ENCODE results near the gene ZSCAN10. TPM values are rescaled to one million over a fixed set of nuclear protein-coding genes. Genes with fewer than 3 reads are reported as not detected.

Gene ZSCAN10
- total RNA-seq, 2 experiments from 2014 or later, result 0.36 to 0.56 TPM

DNA sequence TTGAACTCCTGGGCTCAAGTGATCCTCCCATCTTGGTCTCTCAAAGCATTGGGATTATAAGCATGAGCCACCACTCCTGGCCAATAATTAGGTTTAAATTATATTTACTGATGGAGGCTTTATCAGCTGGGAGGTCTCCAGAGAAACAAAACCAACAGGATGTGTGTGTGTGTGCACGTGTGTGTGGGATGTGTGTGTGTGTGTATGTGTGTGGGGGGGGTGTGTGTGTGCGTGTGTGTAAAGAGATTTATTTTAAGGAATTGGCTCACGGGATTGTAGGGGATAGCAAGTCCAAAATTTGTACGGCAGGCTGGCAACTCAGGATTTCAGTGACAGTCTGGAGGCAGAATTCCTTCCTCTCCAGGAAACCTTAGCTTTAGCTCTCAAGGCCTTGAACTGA is 48.1 kb downstream of the ZSCAN10 start:
- Histone ChIP-seq H3K27ac (ENCODE audit: low read depth in 1 of 2, low read length in 2 of 2) (no peak overlapping the region), H3K4me1 (ENCODE audit: insufficient read depth, low read length) (peaks cover 37% of the 10 kb centered on the region), H3K27me3 (ENCODE audit: control insufficient read depth in 1 of 2, insufficient read depth in 2 of 2, low read length in 2 of 2) (peaks cover 9 to 13% of the 10 kb centered on the region in 2 experiments), H3K9me3 (ENCODE audit: control insufficient read depth in 1 of 2, insufficient read depth in 1 of 2, low read length in 2 of 2) (peaks cover 0 to 6% of the 10 kb centered on the region in 2 experiments), H3K36me3 (ENCODE audit: insufficient read depth, low read length) (no peaks in the 10 kb centered on the region), H3K4me3 (ENCODE audit: low read length) (no peak overlapping the region)
- POLR2A ChIA-PET, result no interaction called here
- Mint-ChIP-seq H3K27me3 (peaks cover 8% of the 10 kb centered on the region), H3K27ac (no peak overlapping the region), H3K9me3 (no peaks in the 10 kb centered on the region), H3K36me3 (ENCODE audit: low read depth) (peaks cover 22% of the 10 kb centered on the region), H3K4me3 (no peak overlapping the region), H3K4me1 (ENCODE audit: low read depth) (peaks cover 37% of the 10 kb centered on the region)
- TF ChIP-seq, protein P1, sequence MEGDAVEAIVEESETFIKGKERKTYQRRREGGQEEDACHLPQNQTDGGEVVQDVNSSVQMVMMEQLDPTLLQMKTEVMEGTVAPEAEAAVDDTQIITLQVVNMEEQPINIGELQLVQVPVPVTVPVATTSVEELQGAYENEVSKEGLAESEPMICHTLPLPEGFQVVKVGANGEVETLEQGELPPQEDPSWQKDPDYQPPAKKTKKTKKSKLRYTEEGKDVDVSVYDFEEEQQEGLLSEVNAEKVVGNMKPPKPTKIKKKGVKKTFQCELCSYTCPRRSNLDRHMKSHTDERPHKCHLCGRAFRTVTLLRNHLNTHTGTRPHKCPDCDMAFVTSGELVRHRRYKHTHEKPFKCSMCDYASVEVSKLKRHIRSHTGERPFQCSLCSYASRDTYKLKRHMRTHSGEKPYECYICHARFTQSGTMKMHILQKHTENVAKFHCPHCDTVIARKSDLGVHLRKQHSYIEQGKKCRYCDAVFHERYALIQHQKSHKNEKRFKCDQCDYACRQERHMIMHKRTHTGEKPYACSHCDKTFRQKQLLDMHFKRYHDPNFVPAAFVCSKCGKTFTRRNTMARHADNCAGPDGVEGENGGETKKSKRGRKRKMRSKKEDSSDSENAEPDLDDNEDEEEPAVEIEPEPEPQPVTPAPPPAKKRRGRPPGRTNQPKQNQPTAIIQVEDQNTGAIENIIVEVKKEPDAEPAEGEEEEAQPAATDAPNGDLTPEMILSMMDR (IDR thresholded peaks at IDR 0.05), result no peak
- ATAC-seq (ENCODE audit: poor library complexity) (no peak), DNase-seq (no peak)
- CTCF ChIA-PET, result interaction anchor here (0.8 to 1.4 kb wide), 4 partner anchors 19 to 79 kb away, joined by 3 to 5 read pairs (median 4); no protein-coding TSS in a partner anchor
- intact Hi-C loops (cut with DNase I, micrococcal nuclease), result no loop called here

DNA sequence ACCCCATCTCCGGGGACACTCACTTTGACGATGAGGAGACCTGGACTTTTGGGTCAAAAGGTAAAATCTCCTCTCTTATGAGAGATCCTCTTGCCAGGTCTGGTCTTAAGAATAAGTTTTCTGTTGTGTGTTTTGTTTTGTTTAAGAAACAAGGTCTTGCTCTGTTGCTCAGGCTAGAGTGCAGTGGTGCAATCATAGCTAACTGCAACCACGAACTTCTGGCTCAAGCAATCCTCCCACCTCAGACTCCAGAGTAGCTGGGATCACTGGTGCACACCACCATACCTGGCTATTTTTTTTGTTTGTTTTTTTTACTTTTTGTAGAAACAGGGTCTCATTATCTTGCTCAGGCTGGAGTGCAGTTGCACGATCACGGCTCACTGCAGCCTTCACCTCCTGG is 48.6 kb downstream of the ZSCAN10 start:
- no peak overlapping the region for H3K4me3 Mint-ChIP-seq
- Histone ChIP-seq H3K36me3 (ENCODE audit: insufficient read depth, low read length) (no peaks in the 10 kb centered on the region), H3K27me3 (ENCODE audit: control insufficient read depth in 1 of 2, insufficient read depth in 2 of 2, low read length in 2 of 2) (peaks cover 13 to 17% of the 10 kb centered on the region in 2 experiments), H3K27ac (ENCODE audit: low read depth in 1 of 2, low read length in 2 of 2) (no peak overlapping the region), H3K9me3 (ENCODE audit: control insufficient read depth in 1 of 2, insufficient read depth in 1 of 2, low read length in 2 of 2) (peaks cover 0 to 6% of the 10 kb centered on the region in 2 experiments), H3K4me3 (ENCODE audit: low read length) (no peak overlapping the region), H3K4me1 (ENCODE audit: insufficient read depth, low read length) (peaks cover 37% of the 10 kb centered on the region)
- H3K4me1 Mint-ChIP-seq (ENCODE audit: low read depth), result peaks cover 35% of the 10 kb centered on the region
- TF ChIP-seq, protein P1 (IDR thresholded peaks at IDR 0.05), result no peak
- peaks cover 9% of the 10 kb centered on the region for H3K27me3 Mint-ChIP-seq
- intact Hi-C loops (cut with DNase I, micrococcal nuclease), result no loop called here
- no peaks in the 10 kb centered on the region for H3K9me3 Mint-ChIP-seq
- H3K27ac Mint-ChIP-seq, result no peak overlapping the region
- ChIA-PET CTCF (interaction anchor here (1.0 to 1.4 kb wide), 2 partner anchors 22 to 79 kb away, joined by 4 to 5 read pairs; no protein-coding TSS in a partner anchor), POLR2A (no interaction called here)
- H3K36me3 Mint-ChIP-seq (ENCODE audit: low read depth), result peaks cover 22% of the 10 kb centered on the region
- ATAC-seq (ENCODE audit: poor library complexity), result no peak
- DNase-seq, result no peak

DNA sequence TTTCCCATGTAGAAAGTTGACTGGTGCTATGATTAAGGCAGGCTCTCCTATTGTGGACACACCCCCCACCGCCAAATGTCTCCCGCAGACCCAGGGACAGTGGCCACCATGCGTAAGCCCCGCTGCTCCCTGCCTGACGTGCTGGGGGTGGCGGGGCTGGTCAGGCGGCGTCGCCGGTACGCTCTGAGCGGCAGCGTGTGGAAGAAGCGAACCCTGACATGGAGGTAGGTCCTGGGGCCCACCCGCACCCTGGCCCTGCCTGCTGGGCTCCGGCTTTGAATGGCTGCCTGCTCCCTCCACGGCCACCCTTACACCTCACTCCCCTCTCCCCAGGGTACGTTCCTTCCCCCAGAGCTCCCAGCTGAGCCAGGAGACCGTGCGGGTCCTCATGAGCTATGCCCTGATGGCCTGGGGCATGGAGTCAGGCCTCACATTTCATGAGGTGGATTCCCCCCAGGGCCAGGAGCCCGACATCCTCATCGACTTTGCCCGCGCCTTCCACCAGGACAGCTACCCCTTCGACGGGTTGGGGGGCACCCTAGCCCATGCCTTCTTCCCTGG is 49.1 kb downstream of the ZSCAN10 start:
- Histone ChIP-seq H3K27ac (ENCODE audit: low read depth in 1 of 2, low read length in 2 of 2) (no peak overlapping the region), H3K4me3 (ENCODE audit: low read length) (no peak overlapping the region), H3K27me3 (ENCODE audit: control insufficient read depth in 1 of 2, insufficient read depth in 2 of 2, low read length in 2 of 2) (peaks cover 17 to 20% of the 10 kb centered on the region in 2 experiments), H3K4me1 (ENCODE audit: insufficient read depth, low read length) (peaks cover 37% of the 10 kb centered on the region), H3K9me3 (ENCODE audit: control insufficient read depth in 1 of 2, insufficient read depth in 1 of 2, low read length in 2 of 2) (peaks cover 0 to 6% of the 10 kb centered on the region in 2 experiments), H3K36me3 (ENCODE audit: insufficient read depth, low read length) (no peaks in the 10 kb centered on the region)
- Mint-ChIP-seq H3K4me3 (no peak overlapping the region), H3K36me3 (ENCODE audit: low read depth) (peaks cover 18% of the 10 kb centered on the region), H3K9me3 (no peaks in the 10 kb centered on the region), H3K27me3 (peaks cover 14% of the 10 kb centered on the region), H3K4me1 (ENCODE audit: low read depth) (peaks cover 35% of the 10 kb centered on the region), H3K27ac (no peak overlapping the region)
- ChIA-PET POLR2A (no interaction called here), CTCF (interaction anchor here (1.0 to 1.4 kb wide), 2 partner anchors 22 to 80 kb away, joined by 4 to 5 read pairs; no protein-coding TSS in a partner anchor)
- TF ChIP-seq, protein P1 (IDR thresholded peaks at IDR 0.05), result no peak
- no peak for ATAC-seq (ENCODE audit: poor library complexity)
- intact Hi-C loops (cut with DNase I, micrococcal nuclease), result no loop called here
- no peak for DNase-seq
